Measurements from ENCODE around the gene MREG.

DNA sequence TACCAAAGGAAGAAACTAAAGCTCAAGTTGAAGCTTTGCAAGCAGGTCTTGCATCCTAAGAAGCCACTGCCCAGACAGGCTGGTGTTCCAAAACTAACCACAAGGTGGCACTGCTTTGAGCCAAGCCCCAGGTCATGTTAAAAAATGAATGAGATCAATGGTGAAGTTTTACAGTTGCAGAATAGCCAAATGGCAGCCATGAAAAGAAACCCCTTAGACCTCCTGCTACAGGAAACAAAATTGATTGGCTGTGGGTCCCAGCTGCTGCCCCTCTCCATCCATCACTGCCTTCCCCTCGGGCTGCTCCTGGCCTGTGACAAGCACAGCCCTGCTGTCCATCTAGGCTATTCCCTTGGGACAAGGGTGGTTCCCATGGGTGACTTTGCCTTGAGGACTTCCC, 20.7 kb upstream of the MREG start:
- TF ChIP-seq POLR2A (IDR thresholded peaks at IDR 0.05; ENCODE audit: low read length) (no peak), GATA1 (IDR thresholded peaks at IDR 0.05; ENCODE audit: low read depth, low read length) (no peak)
